Mesothelial cell of epicardium (in vitro differentiated cells): ENCODE data around the gene GMDS. TPM values are rescaled to one million over a fixed set of nuclear protein-coding genes. Genes with fewer than 3 reads are reported as not detected.

ENCODE experiments used
- DNase-seq, 2 experiments: peaks; one replicate each; pipeline ENCODE4 v3.0.0; 2021; ENCODE audit warnings: low spot score in 2 of 2; ENCODE audit not compliant: unreplicated experiment in 2 of 2
- H3K27ac Mint-ChIP-seq: 2 replicates; pipeline ENCODE4 v1.8.0; 2021; ENCODE audit warnings: mixed read lengths
- H3K27me3 Mint-ChIP-seq: 2 replicates; pipeline ENCODE4 v1.8.0; 2021; ENCODE audit warnings: low read depth, mixed read lengths
- H3K36me3 Mint-ChIP-seq: 2 replicates; pipeline ENCODE4 v1.8.0; 2021; ENCODE audit warnings: mixed read lengths
- H3K4me1 Mint-ChIP-seq: 2 replicates; pipeline ENCODE4 v1.8.0; 2021; ENCODE audit warnings: mixed read lengths
- H3K4me3 Mint-ChIP-seq: 2 replicates; pipeline ENCODE4 v1.8.0; 2021; ENCODE audit warnings: mild to moderate bottlenecking, moderate library complexity, mixed read lengths
- H3K9me3 Mint-ChIP-seq: 2 replicates; pipeline ENCODE4 v1.8.0; 2021; ENCODE audit warnings: mixed read lengths
- CTCF ChIP-seq: fragments of 200-600 bp; sonication (generic); IDR thresholded peaks from one replicate; pipeline ENCODE4 v1.5.0; 2021; ENCODE audit warnings: antibody characterized with exemption; ENCODE audit not compliant: unreplicated experiment
- total RNA-seq: library from RNA; stranded (reverse); gene quantifications from 3 replicates; pipeline ENCODE4 v1.2.1, GENCODE V29; 2021

GMDS gene
- total RNA-seq, 1 donor from 2014 or later, result 39.9 TPM

GRCh38 chr6:1605893-1606779 is 639.3 kb downstream of the GMDS start:
- Mint-ChIP-seq H3K9me3 (no peaks in the 10 kb centered on the region), H3K4me1 (peaks cover 34% of the 10 kb centered on the region), H3K27ac (peak overlapping the region; percentile 67), H3K4me3 (peak overlapping the region; percentile 65), H3K27me3 (peaks cover 64% of the 10 kb centered on the region), H3K36me3 (peaks cover 2% of the 10 kb centered on the region)
- no peak for TF ChIP-seq CTCF
- no peak for DNase-seq

DNA sequence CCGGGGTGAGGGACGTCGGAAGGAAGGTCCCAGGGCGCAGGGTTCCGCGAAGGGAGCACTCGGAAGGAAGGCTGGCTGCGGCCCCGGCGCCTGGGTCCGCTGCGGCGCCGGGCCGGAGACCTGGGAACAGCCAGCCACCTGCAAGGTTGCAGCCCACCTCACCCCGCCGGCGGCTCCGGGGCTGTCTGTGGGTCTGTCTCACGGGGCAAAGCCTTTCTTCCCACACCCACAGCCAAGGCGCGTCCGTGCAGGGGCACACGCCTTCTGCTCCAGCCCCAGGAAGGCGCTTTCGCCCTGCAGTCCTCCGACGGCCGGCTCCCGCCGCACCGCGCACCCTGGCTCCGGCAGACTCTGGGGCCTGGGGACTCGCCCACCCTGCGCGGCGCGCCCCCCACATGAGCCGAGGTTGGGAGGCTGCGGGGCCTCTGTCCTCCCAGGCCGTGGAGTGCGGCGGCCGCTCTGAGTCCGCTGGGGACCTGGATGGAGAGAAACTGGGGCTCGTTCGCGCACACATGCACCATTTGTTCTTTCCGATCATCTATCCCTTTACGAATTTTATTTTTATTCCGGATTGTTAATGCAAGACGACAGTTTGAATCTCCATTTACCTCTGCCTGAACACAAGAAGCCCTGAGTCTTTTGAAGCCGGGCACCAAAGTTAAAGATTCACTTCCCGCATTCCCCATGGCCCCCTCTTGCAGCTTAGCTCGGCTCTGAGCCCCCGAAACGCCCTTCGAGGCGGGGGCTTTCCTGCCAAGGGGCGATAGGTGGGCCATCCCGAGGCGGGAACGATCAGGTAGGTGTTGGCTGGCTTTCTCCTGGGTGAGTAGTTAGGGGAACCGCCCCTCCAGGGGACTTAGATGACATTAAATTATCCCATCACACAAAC is 640.2 kb downstream of the GMDS start:
- Mint-ChIP-seq H3K27me3 (peaks cover 67% of the 10 kb centered on the region), H3K27ac (no peak overlapping the region), H3K4me1 (peaks cover 34% of the 10 kb centered on the region), H3K36me3 (no peaks in the 10 kb centered on the region), H3K4me3 (peak overlapping the region; percentile 65), H3K9me3 (no peaks in the 10 kb centered on the region)
- no peak for TF ChIP-seq CTCF
- DNase-seq, result no peak

- peaks cover 75% of the 10 kb centered on the region for H3K27me3 Mint-ChIP-seq
- peaks cover 34% of the 10 kb centered on the region for H3K4me1 Mint-ChIP-seq
- no peak overlapping the region for H3K27ac Mint-ChIP-seq
- no peaks in the 10 kb centered on the region for H3K9me3 Mint-ChIP-seq
- DNase-seq, result peak; percentile 74 to 92
- TF ChIP-seq CTCF, result peak; percentile 97
- H3K4me3 Mint-ChIP-seq, result peak overlapping the region; percentile 65
- no peaks in the 10 kb centered on the region for H3K36me3 Mint-ChIP-seq
Measured at GRCh38 chr6:1604158-1605003, 641.0 kb downstream of the GMDS start.

- Mint-ChIP-seq H3K36me3 (no peaks in the 10 kb centered on the region), H3K27ac (no peak overlapping the region), H3K9me3 (no peaks in the 10 kb centered on the region), H3K27me3 (peaks cover 75% of the 10 kb centered on the region), H3K4me3 (peak overlapping the region; percentile 58), H3K4me1 (peaks cover 33% of the 10 kb centered on the region)
- no peak for DNase-seq
- TF ChIP-seq CTCF, result no peak
Measured at GRCh38 chr6:1603708-1604107, 641.7 kb downstream of the GMDS start.

DNA sequence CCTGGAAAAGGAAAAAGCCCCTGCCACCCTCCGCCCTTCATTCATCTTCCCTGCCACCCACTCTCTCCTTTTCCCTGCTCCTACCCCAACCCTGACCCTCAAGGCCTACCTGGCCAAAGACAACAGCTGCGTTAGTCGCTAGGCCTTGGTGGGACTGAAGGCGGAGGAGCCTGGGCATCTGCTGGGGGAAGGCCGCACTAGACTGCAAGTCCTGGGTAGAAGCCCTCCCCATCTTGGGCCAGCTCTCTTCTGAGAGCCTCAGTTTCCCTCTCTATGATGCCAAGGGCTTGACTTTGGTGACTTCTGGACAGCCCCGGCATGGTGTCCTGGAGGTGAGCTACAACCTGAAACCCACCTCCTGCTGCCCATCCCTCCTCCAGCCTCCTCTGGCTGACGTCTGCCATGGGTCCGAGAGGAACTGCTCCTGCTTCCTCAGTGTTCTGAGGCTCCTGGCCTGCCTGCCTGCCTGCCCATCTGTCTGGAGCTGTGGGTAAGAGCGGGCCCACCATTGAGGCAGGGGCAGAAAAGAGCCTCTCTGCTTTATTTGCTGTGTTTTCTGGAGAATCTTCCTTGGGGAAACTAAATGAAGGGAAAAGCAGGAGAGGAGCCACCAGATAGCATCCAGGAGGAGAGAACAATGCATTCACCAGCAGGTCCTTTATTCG is 643.2 kb downstream of the GMDS start:
- no peaks in the 10 kb centered on the region for H3K9me3 Mint-ChIP-seq
- H3K4me3 Mint-ChIP-seq, result no peak overlapping the region
- H3K4me1 Mint-ChIP-seq, result peaks cover 30% of the 10 kb centered on the region
- H3K27ac Mint-ChIP-seq, result no peak overlapping the region
- no peaks in the 10 kb centered on the region for H3K36me3 Mint-ChIP-seq
- peaks cover 66% of the 10 kb centered on the region for H3K27me3 Mint-ChIP-seq
- DNase-seq, result no peak
- no peak for TF ChIP-seq CTCF
